COLO829 (cell line): ENCODE data around the gene RTN1.
"Not testable (repeated sequence)": the region's sequence is repeated elsewhere in the genome, so short reads cannot be mapped to it uniquely, and the experiment has no call there.

Experiments
- DNase-seq: peaks from one replicate; pipeline ENCODE4 v3.0.0; 2012; ENCODE audit warnings: low spot score

Gene RTN1

GRCh38 chr14:59704054-59704645 is 166.4 kb downstream of the RTN1 start:
- DNase-seq: no peak

DNA sequence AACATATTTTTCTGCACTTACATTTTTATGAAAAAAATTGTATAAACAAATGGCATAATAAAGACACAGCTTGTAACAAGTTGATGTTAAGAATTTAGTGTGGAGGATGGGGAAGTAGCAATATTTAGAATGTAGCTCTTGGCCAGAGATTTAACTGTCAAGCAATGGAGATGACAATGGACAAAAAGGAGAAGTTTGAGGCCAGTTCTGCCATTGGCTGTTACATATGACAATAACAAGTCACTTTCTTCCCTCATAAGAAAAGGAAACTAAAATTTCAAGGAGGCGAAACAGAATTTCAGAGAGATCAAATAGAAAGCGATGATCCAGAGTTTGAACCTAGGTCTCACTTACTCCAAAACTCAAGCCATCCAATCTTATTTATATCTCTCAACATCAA is 171.1 kb downstream of the RTN1 start:
- no peak for DNase-seq

DNA sequence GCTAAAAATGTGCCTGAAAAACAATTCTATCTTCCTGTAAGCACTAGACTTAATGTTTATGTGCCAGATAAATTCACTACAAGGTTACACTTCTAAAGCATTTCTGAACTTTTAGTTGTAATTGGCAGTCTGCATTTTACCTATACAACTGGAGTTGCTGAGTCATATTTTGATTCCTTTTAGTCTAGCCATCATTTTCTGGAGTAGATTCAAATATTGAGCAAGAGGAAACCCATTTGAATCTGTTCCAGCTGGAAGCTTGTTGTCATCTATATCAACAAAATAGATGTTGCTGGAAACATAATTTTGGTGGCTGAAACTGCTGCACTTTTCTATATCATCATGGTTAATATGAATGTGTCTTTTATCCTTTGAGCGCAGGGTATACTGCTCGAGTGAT is 171.8 kb downstream of the RTN1 start:
- DNase-seq: no peak

DNA sequence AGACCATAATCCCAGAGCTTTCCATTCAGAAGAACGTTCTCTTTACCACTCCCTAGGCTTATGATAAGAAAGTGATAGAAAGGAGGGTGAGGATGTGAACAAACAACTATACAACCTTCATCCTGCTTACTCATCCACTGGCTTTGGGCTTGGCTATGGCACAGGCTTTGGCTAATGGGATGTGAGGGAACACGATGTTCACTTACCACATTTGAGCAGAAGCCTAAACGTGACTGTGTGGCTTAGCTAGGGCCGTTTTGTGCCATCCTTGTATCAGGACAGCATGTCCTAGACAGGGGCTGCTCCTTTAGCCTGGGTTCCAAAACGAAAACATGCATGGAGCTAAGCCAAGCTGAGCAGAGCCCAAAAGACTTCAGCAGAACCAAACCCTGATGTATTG is 175.4 kb downstream of the RTN1 start:
- no peak for DNase-seq

- no peak for DNase-seq
Measured at GRCh38 chr14:59691266-59691665, 179.3 kb downstream of the RTN1 start.

GRCh38 chr14:59690426-59690825 is 180.2 kb downstream of the RTN1 start:
- DNase-seq: no peak

GRCh38 chr14:59688224-59689170 is 182.1 kb downstream of the RTN1 start:
- peak; percentile 63 for DNase-seq

- DNase-seq: no peak
Measured at GRCh38 chr14:59687663-59688062, 182.9 kb downstream of the RTN1 start.

GRCh38 chr14:59679872-59680271 is 190.7 kb downstream of the RTN1 start:
- no peak for DNase-seq

- DNase-seq: no peak
Measured at GRCh38 chr14:59678352-59678751, 192.2 kb downstream of the RTN1 start.

DNA sequence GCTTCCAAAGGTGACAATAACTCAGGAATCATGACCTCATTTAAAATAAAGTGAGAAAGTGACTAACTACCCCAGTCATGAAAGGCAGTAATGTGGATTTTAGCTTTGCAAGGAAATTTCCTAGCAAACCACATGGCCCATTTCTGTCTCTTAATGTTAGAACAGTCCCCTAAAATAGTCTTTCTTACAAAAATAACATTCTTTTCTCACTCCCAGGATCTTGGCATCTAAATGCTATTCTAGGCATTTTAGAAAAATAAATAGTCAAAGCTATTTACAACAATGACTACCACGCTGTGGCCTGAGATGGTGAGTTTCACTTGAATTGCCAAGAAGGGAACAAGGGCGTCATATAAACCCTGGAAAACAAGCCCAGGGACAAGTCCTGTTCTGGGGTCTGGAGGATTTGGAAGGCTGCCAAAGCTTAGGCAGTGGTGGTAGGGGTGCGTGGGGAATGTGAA is 192.8 kb downstream of the RTN1 start:
- DNase-seq: no peak

- DNase-seq: no peak
Measured at GRCh38 chr14:59675394-59675793, 195.2 kb downstream of the RTN1 start.

GRCh38 chr14:59664741-59665140 is 205.8 kb downstream of the RTN1 start:
- DNase-seq: no peak

- DNase-seq: no peak
Measured at GRCh38 chr14:59657769-59658168, 212.8 kb downstream of the RTN1 start.

- no peak for DNase-seq
Measured at GRCh38 chr14:59656473-59656872, 214.1 kb downstream of the RTN1 start.

DNA sequence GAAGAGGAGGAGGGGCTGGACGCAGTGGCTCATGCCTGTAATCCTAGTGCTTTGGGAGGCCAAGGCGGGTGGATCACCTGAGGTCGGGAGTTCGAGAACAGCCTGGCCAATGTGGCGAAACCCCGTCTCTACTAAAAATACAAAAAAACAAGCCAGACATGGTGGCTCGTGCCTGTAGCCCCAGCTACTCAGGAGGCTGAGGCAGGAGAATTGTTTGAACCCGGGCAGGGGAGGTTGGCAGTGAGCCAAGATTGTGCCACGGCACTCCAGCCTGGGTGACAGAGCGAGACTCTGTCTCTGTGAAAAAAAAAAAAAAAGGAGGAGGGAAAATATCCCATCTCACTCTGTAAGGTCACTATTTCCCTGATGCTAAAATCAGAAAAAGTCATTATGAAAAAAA is 216.4 kb downstream of the RTN1 start:
- DNase-seq: not testable (repeated sequence)

GRCh38 chr14:59646832-59647231 is 223.7 kb downstream of the RTN1 start:
- not testable (repeated sequence) for DNase-seq

DNA sequence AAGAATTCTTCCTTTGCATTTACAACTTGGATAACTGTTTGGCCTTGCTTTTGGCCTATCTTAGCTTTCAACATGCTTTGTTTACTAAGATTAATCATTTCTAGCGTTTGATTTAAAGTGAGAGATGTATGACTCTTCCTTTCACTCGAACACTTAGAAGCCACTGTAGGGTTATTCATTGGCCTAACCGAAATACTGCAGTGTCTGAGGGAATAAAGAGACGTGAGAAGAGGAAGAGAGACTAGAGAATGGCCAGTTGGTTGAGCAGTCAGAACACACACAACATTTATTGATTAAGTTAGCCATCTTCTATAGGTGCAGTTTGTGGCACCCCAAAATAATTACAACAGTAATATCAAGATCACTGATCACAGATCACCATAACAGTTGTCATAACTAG is 231.7 kb downstream of the RTN1 start:
- DNase-seq: no peak

DNA sequence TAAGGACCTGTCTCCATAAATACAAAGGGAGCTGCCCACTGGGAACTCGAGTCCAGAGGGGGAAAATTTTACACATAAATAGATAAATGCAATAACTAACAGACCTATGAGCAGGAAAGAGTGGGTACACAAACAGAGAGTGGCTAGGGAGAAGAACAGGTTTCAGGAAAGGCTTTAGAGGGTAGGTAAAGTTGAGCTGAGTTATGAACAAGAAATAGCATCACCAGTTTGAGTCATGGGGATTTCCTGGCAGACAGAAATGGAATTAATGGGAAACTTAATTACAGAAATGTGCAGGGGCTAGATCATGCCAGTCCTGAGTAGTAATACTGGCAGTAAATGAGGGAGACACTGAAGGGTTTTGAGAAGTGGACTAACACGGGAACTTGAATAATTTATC is 236.0 kb downstream of the RTN1 start:
- no peak for DNase-seq

DNA sequence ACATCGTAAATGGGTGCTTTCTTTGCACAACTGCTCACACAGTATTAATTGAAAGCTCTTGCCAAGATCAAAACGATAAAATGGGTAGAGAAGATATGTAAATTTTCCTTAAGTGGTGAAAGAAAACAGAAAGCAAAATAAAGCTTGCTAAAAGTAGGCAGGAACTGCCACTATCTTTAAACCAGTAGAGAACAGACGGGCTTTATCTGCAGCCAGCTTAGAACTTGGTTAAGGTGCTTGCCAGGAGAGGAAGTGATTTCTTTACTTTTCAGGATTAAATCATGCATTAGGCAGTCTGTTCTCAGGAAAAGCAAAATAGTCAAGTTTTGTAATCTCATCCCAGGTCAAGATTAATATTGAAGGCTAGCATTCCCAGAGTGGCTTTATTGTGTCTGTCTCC is 237.1 kb downstream of the RTN1 start:
- DNase-seq: no peak

DNA sequence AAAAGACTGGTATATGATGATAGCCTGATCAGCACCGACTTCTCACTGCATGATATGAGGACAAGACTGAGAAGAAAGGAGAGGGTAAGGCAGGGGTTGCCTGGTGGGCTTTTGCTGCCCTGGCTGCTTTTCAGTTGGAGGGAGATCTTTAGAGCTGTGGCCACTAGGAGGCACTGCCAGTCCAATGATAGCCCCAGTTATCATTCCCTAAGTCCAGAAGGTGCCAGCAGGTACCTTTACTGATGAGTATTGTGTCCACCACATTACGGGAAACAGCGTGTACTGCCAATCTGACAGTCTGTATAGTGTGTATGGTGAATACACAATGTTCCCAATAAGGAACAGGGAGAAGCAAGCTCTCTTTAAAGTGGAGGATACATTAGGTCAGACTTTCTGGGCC is 238.2 kb downstream of the RTN1 start:
- DNase-seq: peak; percentile 38

GRCh38 chr14:59631237-59631636 is 239.3 kb downstream of the RTN1 start:
- peak; percentile 21 for DNase-seq

DNA sequence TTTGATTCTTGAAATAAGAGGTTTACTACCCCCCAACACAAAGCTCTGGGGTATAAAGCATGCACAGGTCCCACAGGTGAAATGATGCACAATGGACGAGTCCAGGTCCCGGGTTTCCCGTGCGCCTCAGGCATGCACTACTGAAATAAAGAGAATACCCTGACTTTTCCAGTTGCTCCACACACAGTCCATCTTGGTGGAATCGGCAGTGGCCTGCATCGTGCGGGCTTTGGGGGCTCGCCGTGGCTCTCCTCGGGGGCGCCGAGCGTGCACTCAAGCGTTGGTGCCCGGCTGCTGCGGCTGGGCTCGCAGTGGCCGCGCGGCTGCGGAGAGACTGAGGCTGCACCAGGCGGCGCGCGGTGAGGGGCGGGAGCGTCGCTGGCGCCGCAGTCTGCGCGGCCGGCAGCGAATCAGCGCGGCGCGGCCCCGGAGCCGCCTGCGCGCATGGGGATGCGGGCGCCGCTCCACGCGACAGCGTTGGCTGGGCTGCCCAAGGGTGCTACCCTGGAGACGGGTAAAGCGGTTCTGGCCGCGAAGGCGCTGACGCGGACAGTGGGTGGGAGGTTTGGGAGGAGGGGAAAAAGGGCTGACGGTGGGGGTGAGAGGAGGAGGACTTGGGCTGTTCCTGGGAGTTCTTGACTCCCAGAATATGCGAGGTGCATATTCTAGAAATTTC is 240.2 kb downstream of the RTN1 start:
- DNase-seq: no peak
